HG03520 (cell line): Measurements from ENCODE around the gene APPBP2.
"Not testable (repeated sequence)": the region's sequence is repeated elsewhere in the genome, so short reads cannot be mapped to it uniquely, and the experiment has no call there.

Source experiments
- ATAC-seq: cut with Tn5 transposase; IDR thresholded peaks from one replicate; pipeline ENCODE4 v1.9.1; 2021; ENCODE audit warnings: mild to moderate bottlenecking, moderate library complexity; ENCODE audit not compliant: unreplicated experiment

The APPBP2 gene

DNA sequence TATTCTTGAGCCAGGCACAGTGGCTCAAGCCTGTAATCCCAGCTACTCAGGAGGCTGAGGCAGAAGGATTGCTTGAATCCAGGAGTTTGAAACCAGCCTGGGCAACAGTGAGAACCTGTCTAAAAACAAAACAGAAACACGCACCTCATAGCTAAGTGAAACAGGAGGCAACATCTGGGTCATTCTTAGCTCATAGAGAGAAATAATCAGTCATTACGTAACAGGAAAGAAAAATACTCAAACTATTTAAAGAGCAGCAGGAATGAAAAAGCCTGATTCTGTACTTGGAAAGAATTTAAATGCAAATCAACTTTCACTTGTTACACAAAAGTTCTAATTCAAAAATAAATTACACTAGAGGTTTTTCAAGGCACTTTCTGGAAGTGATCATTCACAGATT, 86.5 kb downstream of the APPBP2 start:
- ATAC-seq, result no peak

DNA sequence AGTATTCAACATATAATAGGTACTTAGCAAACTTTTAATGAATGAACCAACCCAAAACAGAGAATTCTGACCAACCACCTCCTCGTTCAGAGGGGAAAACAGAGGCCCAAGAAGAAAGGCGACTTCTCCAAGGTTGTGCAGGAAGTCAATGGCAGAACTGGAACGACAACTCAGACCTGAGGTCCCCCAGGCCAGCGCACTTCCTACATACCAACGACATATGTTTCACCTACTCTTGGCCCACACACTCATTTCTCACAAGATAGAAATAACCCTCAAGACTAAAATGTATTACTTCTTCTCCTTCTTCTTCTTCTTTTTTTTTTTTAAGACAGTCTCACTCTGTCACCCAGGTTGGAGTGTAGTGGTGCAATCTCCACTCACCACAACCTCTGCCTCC, 89.4 kb downstream of the APPBP2 start:
- no peak for ATAC-seq

DNA sequence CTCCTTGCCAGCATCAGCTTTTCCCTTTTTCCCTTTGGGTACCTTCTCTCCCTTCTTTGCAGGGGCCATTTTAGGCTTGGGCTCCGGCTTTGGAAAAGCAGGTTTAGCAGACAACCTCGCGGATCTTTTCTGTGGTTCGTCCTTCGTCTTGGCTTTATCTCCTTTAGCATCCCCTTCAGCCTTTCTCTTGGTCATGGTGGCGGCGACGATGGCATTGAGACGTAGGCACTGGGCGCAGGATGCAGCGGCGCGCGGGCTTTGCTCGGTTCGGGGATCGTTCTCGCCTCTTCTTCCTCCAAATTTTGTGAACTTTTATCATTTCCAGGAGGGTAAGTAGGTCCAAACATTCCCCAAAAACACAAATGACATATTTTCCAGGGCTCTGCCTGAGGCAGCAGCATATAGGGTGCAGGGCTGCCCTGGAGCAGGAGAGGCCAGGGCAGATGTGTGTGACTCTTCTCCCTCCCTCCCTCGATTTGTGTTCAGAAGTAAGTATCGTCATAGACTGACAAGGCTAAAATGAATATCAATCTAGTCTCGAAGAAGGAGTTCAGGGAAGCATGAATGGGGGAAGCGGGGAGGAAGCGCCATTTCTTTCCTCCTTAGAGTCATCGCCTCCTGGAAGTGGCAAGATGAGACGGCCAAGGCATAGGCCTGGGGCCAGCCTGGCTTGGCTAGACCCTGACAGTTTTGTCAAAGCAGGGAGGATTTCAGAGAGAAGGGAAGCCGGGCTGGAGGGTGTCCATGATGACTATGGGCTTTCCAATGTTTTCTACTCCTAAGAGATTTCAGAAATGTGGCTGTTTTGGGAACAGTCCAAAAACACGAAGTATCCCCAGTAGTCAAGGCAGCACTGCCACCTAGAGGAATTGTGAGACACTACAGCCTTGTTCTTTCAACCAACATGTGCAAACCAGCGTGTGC, 90.5 kb downstream of the APPBP2 start:
- ATAC-seq, result no peak

DNA sequence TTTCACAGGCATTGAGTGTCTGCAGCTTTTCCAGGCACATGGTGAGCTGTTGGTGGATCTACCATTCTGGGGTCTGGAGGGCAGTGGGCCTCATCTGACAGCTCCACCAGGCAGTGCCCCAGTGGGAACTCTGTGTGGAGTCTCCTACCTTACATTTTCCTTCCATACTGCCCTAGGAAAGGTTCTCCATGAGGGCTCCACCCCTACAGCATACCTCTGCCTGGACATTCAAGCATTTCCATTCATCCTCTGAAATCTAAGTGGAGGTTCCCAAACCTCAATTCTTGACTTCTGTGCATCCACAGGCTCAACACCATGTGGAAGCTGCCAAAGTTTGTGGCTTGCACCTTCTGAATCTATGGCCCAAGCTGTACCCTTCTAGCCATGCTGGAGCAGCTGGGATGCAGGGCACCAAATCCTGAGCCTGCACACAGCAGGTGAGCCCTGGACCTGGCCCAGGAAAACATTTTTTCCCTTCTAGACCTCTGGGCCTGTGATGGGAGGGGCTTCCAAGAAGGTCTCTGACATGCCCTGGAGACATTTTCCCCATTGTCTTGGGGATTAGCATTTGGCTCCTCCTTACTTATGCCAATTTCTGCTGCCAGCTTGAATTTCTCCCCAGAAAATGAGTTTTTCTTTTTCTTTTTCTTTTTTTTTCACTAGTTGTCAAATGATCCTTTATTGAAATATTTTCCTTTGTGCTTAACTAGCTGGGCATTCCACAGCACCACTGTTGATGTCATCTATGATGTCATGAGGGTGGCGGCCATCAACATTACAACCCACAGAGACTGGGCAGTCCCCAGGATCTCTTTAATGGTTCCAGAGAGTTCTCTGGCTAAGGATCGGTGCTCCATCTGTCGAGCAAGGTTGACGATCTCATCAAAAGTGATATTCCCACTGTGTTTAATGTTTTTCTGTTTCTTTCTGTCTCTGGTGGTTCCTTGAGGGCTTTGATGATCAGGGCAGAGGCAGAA, 92.7 kb downstream of the APPBP2 start:
- ATAC-seq, result not testable (repeated sequence)

DNA sequence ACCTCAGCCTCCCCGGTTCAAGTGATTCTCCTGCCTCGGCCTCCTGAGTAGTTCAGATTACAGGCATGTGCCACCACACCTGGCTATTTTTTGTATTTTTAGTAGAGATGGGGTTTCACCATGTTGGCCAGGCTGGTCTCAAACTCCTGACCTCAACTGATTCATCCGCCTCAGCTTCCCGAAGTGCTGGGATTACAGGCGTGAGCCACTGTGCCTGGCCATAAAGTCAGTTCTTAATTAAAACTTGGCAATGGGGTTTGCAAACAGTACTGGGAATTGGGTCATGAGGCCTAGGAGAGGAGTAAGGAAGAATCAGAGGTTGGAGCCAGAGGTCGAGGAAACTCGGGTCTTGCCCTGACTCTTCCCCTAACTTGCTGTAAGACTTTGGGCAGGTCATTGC, 95.5 kb downstream of the APPBP2 start:
- not testable (repeated sequence) for ATAC-seq

DNA sequence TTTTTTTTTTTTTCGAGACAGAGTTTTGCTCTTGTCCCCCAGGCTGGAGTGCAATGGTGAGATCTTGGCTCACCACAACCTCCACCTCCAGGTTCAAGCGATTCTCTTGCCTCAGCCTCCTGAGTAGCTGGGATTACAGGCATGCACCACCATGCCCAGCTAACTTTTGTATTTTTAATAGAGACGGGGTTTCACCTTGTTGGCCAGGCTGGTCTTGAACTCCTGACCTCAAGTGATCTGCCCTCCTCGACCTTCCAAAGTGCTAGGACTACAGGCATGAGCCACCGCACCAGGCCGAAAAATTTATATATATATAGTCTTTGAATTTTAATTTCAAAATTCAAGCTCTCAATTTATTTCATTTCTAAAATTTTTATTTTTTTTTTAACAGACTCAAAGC, 97.6 kb downstream of the APPBP2 start:
- not testable (repeated sequence) for ATAC-seq

DNA sequence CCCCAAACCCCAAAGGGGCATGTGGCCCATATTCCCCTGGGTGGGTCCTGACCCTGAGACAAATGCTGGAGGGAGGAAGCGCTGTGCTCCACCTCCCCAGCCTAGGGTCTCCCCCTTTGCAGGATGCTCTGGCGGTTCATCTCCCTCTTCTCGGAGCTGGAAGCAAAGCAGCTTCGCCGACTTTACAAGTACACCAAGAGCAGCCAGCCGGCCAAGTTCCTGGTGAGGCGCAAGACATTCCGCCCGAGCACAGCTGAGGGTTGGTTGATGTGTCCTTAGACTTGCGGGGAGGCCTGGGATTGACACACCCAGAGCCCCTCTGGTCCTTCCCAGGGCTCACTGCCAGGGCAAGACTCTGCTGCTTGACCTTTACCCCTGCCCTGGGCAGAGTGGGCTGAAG, 99.4 kb downstream of the APPBP2 start:
- no peak for ATAC-seq

DNA sequence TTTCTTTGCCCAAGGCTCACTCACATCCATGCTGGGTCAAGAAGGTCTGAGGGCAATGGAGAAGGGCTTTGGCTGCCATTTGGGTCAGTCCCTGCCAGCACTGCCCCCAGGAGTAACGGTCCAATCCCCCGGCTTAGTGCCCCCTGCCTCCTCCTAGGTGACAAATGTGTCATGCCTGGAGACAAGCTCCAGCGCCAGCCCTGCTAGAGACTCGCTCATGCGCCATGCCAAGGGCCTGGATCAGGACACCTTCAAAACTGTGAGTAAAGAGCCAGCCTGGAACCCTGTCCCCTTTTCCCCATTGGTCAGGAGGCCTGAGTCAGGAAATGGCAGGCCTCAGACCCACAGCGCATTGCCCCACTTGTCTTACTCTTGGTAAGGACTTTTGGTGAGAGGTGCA, 100.4 kb downstream of the APPBP2 start:
- ATAC-seq, result no peak

DNA sequence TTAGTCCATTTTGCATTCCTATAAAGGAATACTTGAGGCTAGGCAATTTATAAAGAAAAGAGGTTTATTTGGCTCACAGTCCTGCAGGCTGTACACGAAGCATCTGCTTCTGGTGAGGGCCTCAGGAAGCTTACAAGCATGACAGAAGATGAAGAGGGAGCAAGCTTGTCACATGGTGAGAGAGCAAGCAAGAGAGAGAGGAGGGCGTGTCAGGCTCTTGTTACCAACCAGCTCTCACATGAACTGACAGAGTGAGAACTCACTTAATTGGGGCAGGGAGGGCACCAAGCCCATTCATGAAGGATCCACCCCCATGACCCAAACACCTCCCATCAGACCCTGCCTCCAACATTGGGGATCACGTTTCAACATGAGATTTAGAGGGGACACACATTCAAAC, 102.2 kb downstream of the APPBP2 start:
- ATAC-seq, result no peak

DNA sequence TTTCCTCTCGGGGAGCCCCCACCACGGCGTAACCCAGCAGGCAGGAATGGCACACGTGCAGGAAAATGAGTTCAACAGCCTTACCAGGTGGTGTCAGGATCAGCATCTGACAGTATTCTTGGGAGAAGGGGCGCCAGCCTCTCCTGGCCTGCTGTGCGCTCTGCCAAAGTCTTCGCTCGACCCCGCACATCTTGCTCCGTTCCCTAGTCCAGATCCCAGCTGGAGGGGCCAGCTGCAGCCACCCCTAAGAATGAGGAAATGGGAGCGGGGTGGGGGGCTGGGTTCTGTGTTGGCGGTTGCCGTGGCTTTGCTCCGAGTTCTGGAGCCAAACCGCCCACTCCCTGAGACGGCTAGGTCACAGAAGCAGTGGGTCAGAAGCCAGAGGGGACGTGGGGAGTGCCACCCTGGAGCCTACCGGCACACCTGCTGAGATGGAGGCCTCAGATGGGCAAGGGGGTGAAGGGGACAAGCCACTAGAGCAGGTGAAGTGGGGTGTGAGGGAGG, 103.8 kb downstream of the APPBP2 start, which contains the start of gene CHCT1:
Gene CHCT1 (plus strand): TSS at position 328 of the 504 bp plus-strand sequence. CDS start 104 bp downstream, at position 432.
- ATAC-seq, result no peak

DNA sequence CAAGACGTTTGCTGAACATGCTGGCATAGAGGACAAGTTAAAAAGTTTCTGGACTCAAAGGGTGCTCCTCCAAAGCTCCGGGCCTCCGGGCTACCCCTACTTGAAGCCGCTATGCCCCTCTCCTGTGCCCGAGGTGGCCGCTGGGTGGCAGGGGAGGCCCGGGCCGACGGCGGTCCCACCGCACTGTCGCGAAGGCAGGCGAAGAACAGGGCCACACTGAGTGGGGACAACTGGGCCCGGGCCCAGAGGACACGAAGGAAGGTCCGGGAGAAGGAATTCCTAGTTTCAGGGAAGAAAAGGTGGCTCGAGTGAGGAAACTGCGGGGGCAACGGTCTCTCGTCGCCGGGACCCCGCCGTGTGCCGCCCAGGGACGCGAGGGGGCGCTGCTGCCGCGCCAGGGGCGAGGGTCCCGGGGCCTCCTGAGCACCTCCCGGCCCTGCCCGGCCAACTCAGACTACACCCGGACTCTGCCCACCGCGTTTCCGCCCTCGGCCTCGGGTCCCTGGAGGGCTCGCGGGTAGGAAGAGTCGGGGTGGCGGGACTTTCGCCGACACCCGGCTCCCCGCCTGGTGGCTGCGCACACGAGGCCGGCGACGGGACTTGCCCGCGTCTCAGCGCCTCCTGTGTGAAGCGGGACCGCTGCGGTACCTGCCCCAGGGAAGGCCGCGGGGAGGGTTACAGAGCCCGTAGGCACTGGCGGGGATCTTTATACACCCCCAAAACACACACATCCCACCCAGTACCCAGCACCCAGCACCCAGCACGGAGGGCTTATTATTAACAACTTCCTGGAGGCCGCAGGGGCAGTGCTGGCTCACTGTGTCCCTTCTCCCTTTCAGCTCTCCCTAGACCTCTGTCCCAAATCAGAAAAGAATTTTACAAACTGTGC, 104.5 kb downstream of the APPBP2 start:
- ATAC-seq, result peak; percentile 90

DNA sequence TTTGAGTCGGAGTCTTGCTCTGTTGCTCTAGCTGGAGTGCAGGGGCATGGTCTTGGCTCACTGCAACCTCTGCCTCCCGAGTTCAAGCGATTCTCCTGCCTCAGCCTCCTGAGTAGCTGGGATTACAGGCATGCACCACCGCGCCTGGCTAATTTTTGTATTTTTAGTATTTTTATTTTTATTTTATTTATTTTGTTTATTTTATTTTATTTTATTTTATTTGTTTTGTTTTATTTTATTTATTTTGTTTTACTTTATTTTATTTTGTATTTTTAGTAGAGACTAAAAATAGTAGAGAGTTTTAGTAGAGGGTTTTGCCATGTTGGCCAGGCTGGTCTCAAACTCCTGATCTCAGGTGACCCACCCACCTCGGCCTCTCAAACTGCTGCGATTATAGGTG, 106.2 kb downstream of the APPBP2 start:
- ATAC-seq, result not testable (repeated sequence)

DNA sequence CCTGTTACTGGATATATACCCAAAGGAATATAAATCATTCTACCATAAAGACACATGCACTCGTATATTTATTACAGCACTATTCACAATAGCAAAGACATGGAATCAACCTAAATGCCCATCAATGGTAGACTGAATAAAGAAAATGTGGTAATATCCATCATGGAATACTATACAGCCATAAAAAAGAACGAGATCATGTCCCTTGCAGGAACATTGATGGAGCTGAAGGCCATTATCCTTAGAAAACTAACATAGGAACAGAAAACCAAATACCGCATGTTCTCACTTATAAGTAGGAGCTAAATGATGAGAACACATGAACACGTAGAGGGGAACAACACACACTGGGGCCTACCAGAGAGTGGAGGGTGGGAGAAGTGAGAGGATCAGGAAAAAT, 107.0 kb downstream of the APPBP2 start:
- not testable (repeated sequence) for ATAC-seq

DNA sequence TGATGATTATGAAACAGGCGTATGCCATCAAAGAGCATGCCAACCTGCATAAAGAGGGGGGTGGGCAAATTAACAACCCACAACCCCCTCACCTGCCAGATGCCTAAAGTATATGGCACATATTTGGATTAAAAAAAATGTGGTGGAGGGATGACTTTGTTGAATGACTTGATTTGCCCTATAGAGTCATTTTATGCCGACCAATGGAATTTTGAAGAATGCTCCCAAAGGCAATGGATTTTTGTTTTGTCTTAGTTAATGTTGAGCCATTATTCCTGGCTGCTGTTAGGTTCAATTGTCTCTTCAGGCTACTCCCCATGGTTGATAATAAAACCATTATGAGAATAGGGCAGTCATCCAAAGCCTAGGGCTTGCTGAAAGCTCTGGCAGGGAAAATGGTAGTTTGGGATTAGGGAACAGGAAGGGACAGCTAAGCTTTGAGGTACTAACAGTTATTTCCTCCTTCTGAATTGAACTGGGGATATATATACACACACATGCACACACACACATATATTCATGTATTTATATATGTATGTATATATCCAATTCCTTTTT, 109.6 kb downstream of the APPBP2 start:
- no peak for ATAC-seq

DNA sequence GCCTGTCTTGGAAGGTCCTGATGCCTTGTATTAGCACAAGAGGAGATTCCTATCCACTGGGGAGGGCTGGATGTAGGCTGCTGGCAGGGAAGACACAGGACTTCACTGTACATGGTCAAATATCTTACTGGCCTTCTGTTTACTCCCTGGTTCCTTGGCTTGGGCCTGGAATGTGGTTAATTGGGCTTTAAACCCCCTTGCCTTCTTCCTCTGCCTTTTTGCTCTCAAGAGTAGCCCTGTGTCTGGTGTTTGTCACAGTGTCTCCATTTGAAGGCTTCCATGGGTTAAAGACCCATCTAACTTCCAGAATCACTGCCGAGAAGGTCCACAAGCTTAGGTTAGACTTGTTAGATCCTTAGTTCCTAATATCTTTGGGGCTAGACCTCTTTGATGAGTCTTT, 110.9 kb downstream of the APPBP2 start:
- ATAC-seq, result no peak

DNA sequence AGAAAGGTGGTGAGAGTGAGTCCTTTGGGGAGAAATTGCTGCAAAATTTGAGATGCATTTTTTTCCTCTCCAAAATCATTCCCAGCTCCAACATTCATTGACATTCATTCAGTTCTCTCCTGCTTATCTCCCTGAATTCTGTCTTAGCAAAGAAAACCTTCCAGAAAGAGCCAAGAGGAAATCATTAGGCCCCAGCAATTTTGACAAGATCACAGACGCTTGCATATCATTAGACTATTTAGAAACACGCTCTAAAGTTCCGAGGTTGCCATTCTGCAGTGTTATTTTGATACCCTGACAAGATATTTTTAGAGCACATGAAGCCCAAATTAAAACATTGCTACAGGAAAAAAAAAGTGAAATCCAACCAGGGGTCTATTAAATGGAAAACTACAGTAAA, 113.3 kb downstream of the APPBP2 start:
- ATAC-seq, result no peak

DNA sequence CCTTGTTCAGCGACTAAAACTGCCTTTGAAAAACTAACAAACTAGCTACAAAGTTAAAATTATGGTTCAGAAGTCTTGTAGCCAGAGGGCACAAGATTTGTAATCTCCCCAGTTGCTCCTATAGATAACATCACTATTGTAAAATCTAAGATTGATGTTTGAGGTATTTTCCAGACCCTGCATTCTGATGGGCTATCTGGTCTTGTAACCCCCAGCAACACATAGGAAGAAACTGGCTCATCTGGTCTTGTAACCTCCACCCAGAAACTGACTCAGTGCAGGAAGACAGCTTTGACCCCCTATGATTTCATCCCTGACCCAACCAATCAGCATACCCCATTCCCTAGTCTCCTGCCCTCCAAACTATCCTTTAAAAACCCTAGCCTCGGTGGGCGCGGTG, 116.0 kb downstream of the APPBP2 start:
- ATAC-seq, result no peak

DNA sequence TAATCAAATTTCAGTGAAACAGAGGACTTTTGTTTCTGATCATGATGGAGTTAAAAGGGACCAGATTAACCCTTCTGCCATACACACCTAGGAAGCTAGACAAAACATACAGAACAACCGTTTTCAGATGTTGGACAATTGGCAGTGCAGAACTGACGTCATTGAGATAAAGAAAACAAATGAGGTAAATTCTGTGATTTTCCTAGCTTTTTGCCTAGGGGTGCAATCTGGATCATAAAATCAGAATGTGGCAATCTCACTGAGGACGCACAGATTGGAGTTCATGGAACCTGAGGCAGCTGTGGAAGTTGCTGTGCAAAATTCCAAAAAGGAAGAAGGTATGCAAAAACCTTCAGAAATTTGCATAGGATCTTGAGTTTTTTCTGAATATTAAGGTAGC, 119.2 kb downstream of the APPBP2 start:
- ATAC-seq, result no peak

DNA sequence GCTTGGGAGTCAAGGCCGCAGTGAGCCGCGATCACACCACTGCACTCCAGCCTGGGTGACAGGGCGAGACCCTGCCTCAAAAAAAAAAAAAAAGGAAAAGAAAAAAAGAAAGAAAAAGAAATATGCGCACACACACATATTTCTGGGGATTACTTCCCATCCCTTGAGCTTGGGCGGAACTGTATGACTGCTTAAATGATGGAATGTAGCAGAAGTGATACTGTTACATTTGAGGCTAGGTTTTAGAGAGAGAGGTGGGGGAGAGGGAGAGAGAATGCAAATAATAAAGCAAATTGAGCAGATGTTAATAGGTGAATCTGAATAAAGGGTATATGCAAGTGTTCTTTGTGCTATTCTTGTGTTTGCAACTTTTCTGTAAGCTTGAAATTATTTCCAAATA, 122.1 kb downstream of the APPBP2 start:
- no peak for ATAC-seq

DNA sequence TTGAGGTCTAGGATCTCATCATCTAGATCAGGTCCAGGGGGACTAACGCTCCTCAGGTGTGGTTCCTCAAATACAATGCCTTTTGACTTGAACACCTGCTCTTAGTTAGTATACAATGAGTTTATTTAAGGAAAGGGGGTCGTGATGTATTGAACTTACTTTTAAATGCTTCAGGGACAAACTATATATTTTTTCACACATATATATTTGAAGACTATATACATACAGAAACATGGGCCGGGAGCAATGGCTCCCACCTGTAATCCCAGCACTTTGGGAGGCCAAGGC, 122.6 kb downstream of the APPBP2 start:
- ATAC-seq, result no peak
